ENCODE results near the gene BOLA1. TPM values are rescaled to one million over a fixed set of nuclear protein-coding genes. Genes with fewer than 3 reads are reported as not detected.

Gene BOLA1
- total RNA-seq, 1 donor from 2014 or later = 36.7 TPM

DNA sequence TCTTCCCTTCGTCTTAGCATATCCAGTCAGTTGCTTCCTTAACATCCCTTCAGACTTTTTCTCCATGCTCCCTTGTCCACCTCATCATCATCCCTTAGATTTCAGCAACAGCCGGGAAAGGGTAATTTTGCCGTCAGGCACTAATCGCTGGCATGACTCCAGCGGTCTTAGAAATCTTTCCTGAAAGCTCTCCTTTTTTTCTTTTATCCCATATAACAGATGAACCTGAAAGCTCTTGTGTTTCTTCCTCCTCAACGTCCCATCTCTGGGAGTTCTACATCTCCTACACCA lies 10.4 kb upstream of the BOLA1 start:
- Histone ChIP-seq H3K4me3 (peak overlapping the region; percentile 77 to 81), H3K4me1 (peaks cover 7 to 12% of the 10 kb centered on the region in 2 donors), H3K9me3 (no peaks in the 10 kb centered on the region), H3K36me3 (no peaks in the 10 kb centered on the region), H3K27ac (peak overlapping the region; percentile 97 to 100), H3K27me3 (no peaks in the 10 kb centered on the region)
- no peak for TF ChIP-seq CTCF (IDR thresholded peaks at IDR 0.05)
- intact Hi-C loops (cut with DNase I) = loop anchor here (1.0 kb wide), 2 partner anchors 10 to 28 kb away; partner anchors contain the start of genes BOLA1 and SV2A
- DNase-seq (ENCODE audit: low spot score in 2 of 2) = peak in 1 of 2 donors; percentile 79

GRCh38 chr1:149896575-149896974 lies 2.8 kb upstream of the BOLA1 start:
- intact Hi-C loops (cut with DNase I) = no loop called here
- no peaks in the 10 kb centered on the region for H3K9me3 ChIP-seq
- H3K4me3 ChIP-seq = no peak overlapping the region

DNA sequence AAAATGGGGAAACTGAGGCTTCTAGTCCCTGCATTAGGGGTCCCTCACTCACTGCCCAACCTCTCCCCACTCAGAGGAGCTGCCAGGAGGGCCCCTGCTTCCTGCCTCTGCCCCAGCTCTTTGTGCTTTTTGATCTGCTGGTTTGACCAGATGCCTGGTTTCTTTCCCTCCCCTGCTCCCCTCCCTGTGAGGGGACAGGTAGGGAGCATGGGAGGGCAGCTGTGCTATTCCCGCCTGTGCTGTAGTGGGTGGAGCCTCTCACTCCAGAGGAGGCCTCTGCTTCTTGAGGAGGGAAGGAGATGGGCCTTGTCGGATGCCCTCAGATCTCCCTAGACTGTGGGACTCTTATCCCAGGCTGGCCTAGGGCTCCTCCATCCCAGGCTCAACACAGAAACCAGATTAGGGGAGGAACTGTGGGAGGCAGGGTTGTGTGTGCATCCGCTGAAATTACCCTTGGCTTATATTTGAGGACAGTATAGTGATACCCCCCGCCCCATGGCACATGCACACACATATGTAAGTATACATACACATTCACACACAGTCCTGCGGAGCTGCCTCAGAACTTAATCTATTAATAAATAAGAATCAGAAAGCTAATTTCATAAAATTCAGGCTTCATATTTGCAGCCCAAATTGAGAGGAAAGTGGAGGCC lies 4.6 kb downstream of the BOLA1 start:
- no peak overlapping the region for H3K27ac ChIP-seq
- intact Hi-C loops (cut with DNase I) = no loop called here
- peaks cover 31 to 42% of the 10 kb centered on the region in 2 donors for H3K36me3 ChIP-seq
- H3K4me1 ChIP-seq = peaks cover 0 to 5% of the 10 kb centered on the region in 2 donors
- no peaks in the 10 kb centered on the region for H3K9me3 ChIP-seq
- TF ChIP-seq CTCF (IDR thresholded peaks at IDR 0.05) = no peak
- H3K27me3 ChIP-seq = no peaks in the 10 kb centered on the region
- no peak for DNase-seq (ENCODE audit: low spot score in 2 of 2)
- H3K4me3 ChIP-seq = no peak overlapping the region

More at GRCh38 chr1:149896575-149896974, 2.8 kb upstream of the BOLA1 start:
- H3K4me1 ChIP-seq = peaks cover 0 to 5% of the 10 kb centered on the region in 2 donors
- no peak for DNase-seq (ENCODE audit: low spot score in 2 of 2)
- no peak overlapping the region for H3K27ac ChIP-seq
- no peaks in the 10 kb centered on the region for H3K36me3 ChIP-seq
- no peak for TF ChIP-seq CTCF (IDR thresholded peaks at IDR 0.05)
- H3K27me3 ChIP-seq = no peaks in the 10 kb centered on the region

GRCh38 chr1:149906570-149907075 lies 7.3 kb downstream of the BOLA1 start:
- no peak for DNase-seq (ENCODE audit: low spot score in 2 of 2)
- intact Hi-C loops (cut with DNase I) = no loop called here
- Histone ChIP-seq H3K27ac (no peak overlapping the region), H3K4me1 (no peaks in the 10 kb centered on the region), H3K4me3 (no peak overlapping the region), H3K9me3 (no peaks in the 10 kb centered on the region), H3K27me3 (no peaks in the 10 kb centered on the region), H3K36me3 (peaks cover 37 to 67% of the 10 kb centered on the region in 2 donors)
- TF ChIP-seq CTCF (IDR thresholded peaks at IDR 0.05) = no peak

DNA sequence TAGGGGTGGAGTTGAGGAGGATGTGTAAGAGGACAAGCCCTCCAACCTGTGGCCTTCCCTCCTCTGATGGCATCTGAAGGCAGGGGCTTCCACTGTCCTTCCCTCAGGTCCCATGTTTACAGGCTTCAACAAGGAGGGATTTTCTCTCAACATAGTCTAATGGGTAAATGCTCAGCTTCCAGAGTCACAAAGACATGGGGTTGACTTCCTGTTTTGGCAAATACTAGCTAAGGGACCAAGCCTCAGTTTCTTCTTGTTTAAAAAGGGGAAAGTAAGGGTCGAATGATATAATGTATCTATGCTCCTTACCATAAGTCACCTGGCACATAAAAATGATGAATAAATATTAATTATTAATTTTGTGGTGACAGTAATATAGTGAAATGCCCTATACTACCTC lies 15.2 kb downstream of the BOLA1 start:
- Histone ChIP-seq H3K36me3 (peaks cover 6 to 37% of the 10 kb centered on the region in 2 donors), H3K4me3 (no peak overlapping the region), H3K4me1 (peaks cover 0 to 11% of the 10 kb centered on the region in 2 donors), H3K27ac (peak overlapping the region in 1 of 2 donors; percentile 75), H3K9me3 (no peaks in the 10 kb centered on the region), H3K27me3 (no peaks in the 10 kb centered on the region)
- DNase-seq (ENCODE audit: low spot score in 2 of 2) = no peak
- TF ChIP-seq CTCF (IDR thresholded peaks at IDR 0.05) = no peak
- intact Hi-C loops (cut with DNase I) = no loop called here

Data from ascending aorta (tissue), 2 donors.